Mucosa of stomach (tissue), 1 donor: ENCODE data around the gene KCNJ8.
"Not testable (repeated sequence)": the region's sequence is repeated elsewhere in the genome, so short reads cannot be mapped to it uniquely, and the experiment has no call there.

Experiments
- H3K27me3 ChIP-seq: one replicate; pipeline ENCODE4 v1.7.0; 2013; ENCODE audit warnings: mild to moderate bottlenecking, low read length; ENCODE audit not compliant: control insufficient read depth, insufficient read depth
- H3K36me3 ChIP-seq: one replicate; pipeline ENCODE4 v1.7.0; 2013; ENCODE audit warnings: low read length; ENCODE audit not compliant: control insufficient read depth, insufficient read depth
- H3K4me1 ChIP-seq: one replicate; pipeline ENCODE4 v1.7.0; 2013; ENCODE audit warnings: mild to moderate bottlenecking, low read length; ENCODE audit not compliant: control insufficient read depth, insufficient read depth
- H3K4me3 ChIP-seq: one replicate; pipeline ENCODE4 v1.7.0; 2013; ENCODE audit warnings: low read length
- H3K9ac ChIP-seq: one replicate; pipeline ENCODE4 v1.7.0; 2013; ENCODE audit warnings: mild to moderate bottlenecking, low read length, moderate library complexity
- H3K9me3 ChIP-seq: one replicate; pipeline ENCODE4 v1.7.0; 2013; ENCODE audit warnings: mild to moderate bottlenecking, low read length, moderate library complexity; ENCODE audit not compliant: control insufficient read depth
- donor health status: Pancreatic carcinoma.

Gene KCNJ8

GRCh38 chr12:21806255-21806654 is 31.7 kb upstream of the KCNJ8 start:
- H3K36me3 ChIP-seq: no peaks in the 10 kb centered on the region

GRCh38 chr12:21801522-21802288 is 27.2 kb upstream of the KCNJ8 start:
- H3K9me3 ChIP-seq: no peaks in the 10 kb centered on the region
- no peak overlapping the region for H3K9ac ChIP-seq
- H3K4me3 ChIP-seq: no peak overlapping the region
- no peaks in the 10 kb centered on the region for H3K27me3 ChIP-seq
- no peaks in the 10 kb centered on the region for H3K36me3 ChIP-seq
- H3K4me1 ChIP-seq: no peaks in the 10 kb centered on the region

More at GRCh38 chr12:21806255-21806654, 31.7 kb upstream of the KCNJ8 start:
- no peak overlapping the region for H3K4me3 ChIP-seq
- no peaks in the 10 kb centered on the region for H3K4me1 ChIP-seq
- H3K27me3 ChIP-seq: no peaks in the 10 kb centered on the region
- no peaks in the 10 kb centered on the region for H3K9me3 ChIP-seq
- no peak overlapping the region for H3K9ac ChIP-seq

GRCh38 chr12:21800011-21800410 is 25.5 kb upstream of the KCNJ8 start:
- Histone ChIP-seq H3K4me3 (no peak overlapping the region), H3K9ac (no peak overlapping the region), H3K4me1 (no peaks in the 10 kb centered on the region), H3K36me3 (no peaks in the 10 kb centered on the region), H3K9me3 (no peaks in the 10 kb centered on the region), H3K27me3 (no peaks in the 10 kb centered on the region)

- Histone ChIP-seq H3K4me1 (no peaks in the 10 kb centered on the region), H3K9me3 (no peaks in the 10 kb centered on the region), H3K36me3 (no peaks in the 10 kb centered on the region), H3K27me3 (no peaks in the 10 kb centered on the region), H3K4me3 (no peak overlapping the region), H3K9ac (no peak overlapping the region)
Observed at GRCh38 chr12:21797539-21797938, 23.0 kb upstream of the KCNJ8 start.

- Histone ChIP-seq H3K4me1 (no peaks in the 10 kb centered on the region), H3K4me3 (no peak overlapping the region)
Observed at GRCh38 chr12:21795648-21796328, 21.3 kb upstream of the KCNJ8 start.

GRCh38 chr12:21794807-21795595 is 20.5 kb upstream of the KCNJ8 start:
- H3K4me3 ChIP-seq, H3K36me3 ChIP-seq, H3K9ac ChIP-seq, H3K9me3 ChIP-seq, H3K27me3 ChIP-seq, H3K4me1 ChIP-seq: not testable (repeated sequence)

More at GRCh38 chr12:21795648-21796328, 21.3 kb upstream of the KCNJ8 start:
- Histone ChIP-seq H3K9ac (no peak overlapping the region), H3K36me3 (no peaks in the 10 kb centered on the region), H3K9me3 (no peaks in the 10 kb centered on the region), H3K27me3 (no peaks in the 10 kb centered on the region)

GRCh38 chr12:21789687-21790086 is 15.2 kb upstream of the KCNJ8 start:
- not testable (repeated sequence) for H3K9ac ChIP-seq, H3K36me3 ChIP-seq, H3K27me3 ChIP-seq, H3K9me3 ChIP-seq, H3K4me3 ChIP-seq, H3K4me1 ChIP-seq

- Histone ChIP-seq H3K36me3 (no peaks in the 10 kb centered on the region), H3K4me1 (no peaks in the 10 kb centered on the region), H3K27me3 (no peaks in the 10 kb centered on the region), H3K9me3 (no peaks in the 10 kb centered on the region), H3K9ac (no peak overlapping the region), H3K4me3 (no peak overlapping the region)
Observed at GRCh38 chr12:21788089-21788983, 13.8 kb upstream of the KCNJ8 start.

- Histone ChIP-seq H3K9me3 (no peaks in the 10 kb centered on the region), H3K27me3 (no peaks in the 10 kb centered on the region), H3K36me3 (no peaks in the 10 kb centered on the region), H3K9ac (no peak overlapping the region), H3K4me3 (no peak overlapping the region), H3K4me1 (no peaks in the 10 kb centered on the region)
Observed at GRCh38 chr12:21786041-21786531, 11.6 kb upstream of the KCNJ8 start.

- H3K4me3 ChIP-seq, H3K9ac ChIP-seq, H3K4me1 ChIP-seq, H3K27me3 ChIP-seq, H3K36me3 ChIP-seq, H3K9me3 ChIP-seq: not testable (repeated sequence)
Observed at GRCh38 chr12:21782723-21783122, 8.2 kb upstream of the KCNJ8 start.

- no peak overlapping the region for H3K9ac ChIP-seq
- H3K9me3 ChIP-seq: no peaks in the 10 kb centered on the region
- H3K4me3 ChIP-seq: no peak overlapping the region
- no peaks in the 10 kb centered on the region for H3K4me1 ChIP-seq
- no peaks in the 10 kb centered on the region for H3K36me3 ChIP-seq
- peaks cover under 1% of the 10 kb centered on the region for H3K27me3 ChIP-seq
Observed at GRCh38 chr12:21780786-21781185, 6.3 kb upstream of the KCNJ8 start.
